Ovary (tissue), 3 donors: ENCODE results near the gene PANK2.

Experiments
- EP300 ChIP-seq: sonication (generic); formaldehyde crosslinking; IDR thresholded peaks from one replicate; pipeline ENCODE4 v1.6.1; 2017; ENCODE audit warnings: antibody characterized with exemption
- POLR2A ChIP-seq: fragments of 450-650 bp; IDR thresholded peaks from one replicate; pipeline ENCODE4 v1.6.1; 2017; ENCODE audit warnings: antibody characterized with exemption, mild to moderate bottlenecking, moderate library complexity
- TF ChIP-seq, protein P1 (sequence below), 3 donors: fragments of 450-650 bp in 2 of 3; fragments of 200-600 bp in 1 of 3; IDR thresholded peaks; one replicate each; pipeline versions ENCODE4 v1.5.1 to v1.8.0; 2016 to 2022; ENCODE audit warnings: antibody characterized with exemption in 3 of 3, mild to moderate bottlenecking in 1 of 3
- donor health status: DM: no; HTN: no; CAD: no.

GRCh38 chr20:3894796-3895195 lies 5.6 kb downstream of the PANK2 start:
- TF ChIP-seq, protein P1, sequence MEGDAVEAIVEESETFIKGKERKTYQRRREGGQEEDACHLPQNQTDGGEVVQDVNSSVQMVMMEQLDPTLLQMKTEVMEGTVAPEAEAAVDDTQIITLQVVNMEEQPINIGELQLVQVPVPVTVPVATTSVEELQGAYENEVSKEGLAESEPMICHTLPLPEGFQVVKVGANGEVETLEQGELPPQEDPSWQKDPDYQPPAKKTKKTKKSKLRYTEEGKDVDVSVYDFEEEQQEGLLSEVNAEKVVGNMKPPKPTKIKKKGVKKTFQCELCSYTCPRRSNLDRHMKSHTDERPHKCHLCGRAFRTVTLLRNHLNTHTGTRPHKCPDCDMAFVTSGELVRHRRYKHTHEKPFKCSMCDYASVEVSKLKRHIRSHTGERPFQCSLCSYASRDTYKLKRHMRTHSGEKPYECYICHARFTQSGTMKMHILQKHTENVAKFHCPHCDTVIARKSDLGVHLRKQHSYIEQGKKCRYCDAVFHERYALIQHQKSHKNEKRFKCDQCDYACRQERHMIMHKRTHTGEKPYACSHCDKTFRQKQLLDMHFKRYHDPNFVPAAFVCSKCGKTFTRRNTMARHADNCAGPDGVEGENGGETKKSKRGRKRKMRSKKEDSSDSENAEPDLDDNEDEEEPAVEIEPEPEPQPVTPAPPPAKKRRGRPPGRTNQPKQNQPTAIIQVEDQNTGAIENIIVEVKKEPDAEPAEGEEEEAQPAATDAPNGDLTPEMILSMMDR (IDR thresholded peaks at IDR 0.05): no peak
- no peak for TF ChIP-seq POLR2A
- TF ChIP-seq EP300: no peak
